NCI-H345 treated with DMSO at 0.1 percent for 48 hours (cell line): ENCODE data around the gene PRRT4.

ENCODE experiments used
- DNase-seq: peaks from one replicate; lab custom pipeline; 2025; ENCODE audit not compliant: unreplicated experiment; lab: John Stamatoyannopoulos, UW

Gene PRRT4

DNA sequence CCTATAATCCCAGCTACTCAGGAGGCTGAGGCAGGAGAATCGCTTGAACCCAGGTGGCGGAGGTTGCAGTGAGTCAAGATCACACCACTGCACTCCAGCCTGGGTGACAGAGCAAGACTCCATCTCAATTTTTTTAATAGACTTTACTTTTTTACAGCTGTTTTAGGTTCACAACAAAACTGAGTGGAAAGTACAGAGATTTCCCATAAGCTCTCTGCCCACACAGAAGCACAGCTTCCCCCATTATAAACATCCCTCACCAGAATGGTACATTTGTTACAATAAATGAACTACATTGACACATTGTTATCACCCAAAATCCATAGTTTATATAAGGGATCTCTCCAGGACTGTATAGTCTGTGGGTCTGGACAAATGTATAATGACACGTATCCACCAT, 14.6 kb upstream of the PRRT4 start:
- no peak for DNase-seq

DNA sequence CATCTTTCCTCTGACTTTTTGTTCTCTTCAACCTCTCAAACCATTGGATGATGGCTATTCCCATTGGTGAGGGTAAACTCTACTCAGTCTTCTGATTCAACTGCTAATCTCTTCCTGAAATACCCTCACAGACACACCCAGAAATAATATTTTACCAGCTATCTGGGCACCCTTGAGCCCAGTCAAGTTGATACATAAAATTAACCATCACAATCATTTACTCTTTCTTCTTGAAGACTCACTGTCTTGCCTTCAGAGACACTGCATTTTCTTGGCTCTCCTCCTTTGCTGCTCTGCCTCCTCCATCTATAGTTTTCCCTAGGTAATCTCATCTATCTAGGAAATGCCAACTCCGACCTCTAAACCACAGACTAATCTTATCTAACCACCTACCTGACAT, 12.6 kb upstream of the PRRT4 start:
- no peak for DNase-seq

DNA sequence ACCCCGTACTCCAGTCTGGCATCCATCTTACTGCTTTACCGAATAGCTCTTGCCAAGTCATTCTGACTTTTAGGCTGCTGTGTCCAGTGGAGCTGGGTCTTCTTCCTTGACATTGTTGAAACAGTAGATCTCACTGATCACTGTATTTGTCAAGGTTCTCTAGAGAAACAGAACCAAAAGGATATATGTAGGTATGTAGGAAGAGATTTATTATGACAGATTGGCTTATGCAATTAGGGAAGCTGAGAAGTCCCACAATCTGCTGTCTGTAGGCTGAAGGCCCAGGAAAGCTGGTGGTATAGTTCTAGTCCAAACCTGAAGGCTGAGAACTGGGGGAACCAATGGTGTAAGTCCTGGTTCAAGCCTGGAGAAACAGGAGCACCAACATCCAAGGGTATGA, 12.1 kb upstream of the PRRT4 start:
- no peak for DNase-seq

DNA sequence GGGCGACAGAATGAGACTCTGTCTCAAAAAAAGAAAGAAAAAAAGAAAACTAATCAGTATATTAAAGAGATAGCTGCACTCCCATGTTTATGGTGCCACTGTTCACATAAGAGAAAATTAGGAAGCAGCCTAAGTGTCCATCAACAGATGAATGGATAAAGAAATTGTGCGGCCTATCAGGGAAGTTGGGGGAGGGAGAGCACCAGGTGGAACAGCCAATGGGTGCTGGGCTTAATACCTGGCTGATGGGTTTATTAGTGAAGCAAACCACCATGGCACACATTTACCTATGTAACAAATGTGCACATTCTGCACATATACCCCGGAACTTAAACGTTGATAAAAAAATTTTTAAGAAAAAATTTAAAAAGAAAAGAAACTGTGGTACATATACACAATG, 9.0 kb upstream of the PRRT4 start:
- DNase-seq, result no peak

DNA sequence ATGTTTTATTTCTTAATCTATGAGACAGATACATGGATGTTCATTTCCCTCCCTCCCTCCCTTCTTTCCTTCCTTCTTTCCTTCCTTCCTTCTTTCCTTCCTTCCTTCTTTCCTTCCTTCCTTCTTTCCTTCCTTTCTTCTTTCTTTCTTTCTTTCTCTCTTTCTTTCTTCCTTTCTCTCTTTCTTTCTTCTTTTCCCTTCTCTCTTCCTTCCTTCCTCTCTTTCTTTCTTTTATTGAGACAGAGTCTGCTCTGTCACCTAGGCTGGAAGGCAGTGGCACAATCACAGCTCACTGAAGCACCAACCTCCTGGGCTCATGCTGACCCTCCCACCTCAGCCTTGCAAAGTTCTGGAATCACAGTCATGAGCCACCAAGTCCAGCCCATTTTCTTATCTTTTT, 5.5 kb upstream of the PRRT4 start:
- DNase-seq, result no peak

DNA sequence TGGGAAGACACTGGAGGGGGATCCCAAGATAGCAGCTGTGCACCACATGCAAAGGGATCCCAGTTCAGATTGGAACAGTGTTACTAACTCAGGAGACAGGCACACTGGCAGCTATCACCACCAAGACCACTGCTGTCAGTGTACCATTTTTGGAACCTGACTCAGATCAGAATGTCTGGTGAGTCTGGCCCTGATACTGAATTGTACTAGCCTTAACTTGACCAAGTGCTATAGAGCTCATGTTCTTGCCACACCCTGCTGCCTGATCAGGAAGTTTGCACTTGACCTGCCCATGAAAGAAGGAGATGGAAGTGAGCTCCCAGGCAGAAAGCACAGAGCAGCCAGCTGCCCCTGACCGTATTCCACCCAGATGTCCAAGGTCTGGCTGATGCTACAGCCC, 4.8 kb upstream of the PRRT4 start:
- DNase-seq, result no peak

DNA sequence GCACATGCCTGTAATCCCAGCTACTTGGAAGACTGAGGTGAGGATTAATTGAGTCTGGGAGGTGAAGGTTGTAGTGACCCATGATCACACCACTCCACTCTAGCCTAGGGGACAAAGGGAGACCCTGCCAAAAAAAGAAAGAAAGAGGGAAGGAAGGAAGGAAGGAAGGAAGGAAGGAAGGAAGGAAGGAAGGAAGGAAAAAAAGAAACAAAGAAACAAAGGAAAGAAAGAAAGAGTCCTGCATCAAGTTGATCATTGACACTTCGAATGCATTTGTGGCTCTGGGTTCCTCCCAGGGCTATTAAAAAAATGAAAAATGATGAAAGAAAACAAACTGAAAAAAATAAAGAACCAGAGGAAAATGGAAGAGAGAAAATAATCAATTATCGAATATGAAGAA, 3.9 kb upstream of the PRRT4 start:
- DNase-seq, result no peak

DNA sequence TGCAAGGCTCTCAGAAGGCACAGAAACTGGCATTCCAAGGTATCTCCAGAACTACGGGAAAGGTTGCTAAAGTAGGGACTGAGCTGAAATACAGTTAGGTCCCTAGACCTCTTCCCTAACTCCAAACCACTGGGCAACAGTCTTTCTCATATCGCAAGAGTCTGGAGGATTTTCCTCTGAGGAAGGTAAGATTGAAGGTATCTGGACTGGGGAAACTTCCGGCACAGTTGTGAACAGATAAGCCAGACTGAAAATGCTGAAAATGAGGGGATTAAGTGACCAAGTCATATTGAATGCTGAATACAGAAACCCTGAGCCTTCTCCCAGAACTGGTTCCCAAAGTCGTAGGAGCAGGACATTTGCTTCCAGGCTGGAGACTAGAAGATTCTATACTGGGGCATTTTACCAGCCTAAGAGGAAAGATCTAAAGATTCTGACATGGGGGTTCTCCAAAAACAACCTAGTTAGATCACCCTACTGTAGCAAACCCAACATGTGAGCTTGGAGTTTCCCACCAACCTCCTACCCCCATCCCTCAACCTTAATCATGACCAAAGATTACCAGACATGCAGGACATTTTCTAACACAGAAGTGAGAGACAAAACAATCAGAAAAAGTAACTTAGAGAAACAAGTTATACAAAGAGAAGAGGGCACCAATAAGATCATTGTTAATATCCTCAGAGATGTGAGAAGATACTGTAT, 2.8 kb upstream of the PRRT4 start:
- DNase-seq, result no peak

DNA sequence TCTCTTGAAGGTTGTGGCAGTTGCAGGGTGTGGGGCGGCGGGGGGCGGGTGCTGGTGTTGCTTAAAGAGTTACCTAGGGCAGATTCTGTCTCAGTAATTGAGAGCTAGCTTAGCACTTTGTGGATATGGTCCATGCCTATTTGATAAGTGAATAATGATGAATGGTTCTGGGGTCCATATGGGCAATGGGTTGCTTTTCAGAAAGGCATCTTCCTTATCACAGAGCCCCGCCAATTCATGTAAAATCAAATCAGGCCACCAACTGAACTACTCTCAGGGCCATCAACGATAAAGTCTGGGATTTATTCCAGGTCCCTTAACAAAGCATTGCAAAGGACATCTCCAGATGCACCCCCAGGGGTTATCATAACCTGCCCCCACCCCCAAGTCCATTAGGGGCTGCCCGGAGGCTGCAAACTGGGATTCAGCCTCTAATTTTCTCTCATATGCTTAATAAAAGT, 1.8 kb upstream of the PRRT4 start:
- DNase-seq, result no peak

DNA sequence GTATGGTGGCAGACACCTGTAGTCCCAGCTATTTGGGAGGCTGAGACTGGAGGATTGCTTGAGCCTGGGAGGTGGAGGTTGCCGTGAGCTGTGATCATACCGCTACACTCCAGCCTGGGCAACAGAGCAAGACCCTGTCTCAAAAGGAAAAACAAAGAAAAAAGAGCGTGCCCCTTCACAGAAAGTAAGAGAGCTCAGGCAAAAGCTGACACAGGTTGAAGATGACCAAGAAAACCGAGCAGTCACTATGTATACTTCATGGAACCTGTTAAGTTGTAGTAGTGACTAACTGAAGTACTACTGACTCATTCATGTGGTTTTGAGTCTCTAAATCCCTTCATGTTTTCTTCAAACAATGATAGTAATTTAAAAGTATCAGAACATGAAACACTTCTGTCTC, 1.2 kb upstream of the PRRT4 start:
- no peak for DNase-seq

DNA sequence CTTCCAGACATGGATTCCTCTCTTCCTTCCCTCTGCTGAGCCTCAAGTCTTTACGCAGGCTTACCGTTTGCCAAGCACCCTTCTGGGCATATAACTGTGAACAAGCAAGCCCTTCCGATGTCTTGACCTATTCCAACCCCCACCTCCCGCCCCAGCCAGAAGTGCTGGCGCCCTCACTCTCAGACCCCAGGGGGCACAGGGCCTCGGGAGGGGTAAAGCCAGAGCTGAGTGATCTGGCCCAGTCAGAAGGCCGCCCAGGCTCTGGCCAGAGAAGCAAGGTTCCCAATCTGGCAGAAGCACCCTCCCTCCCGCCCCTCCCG, 1.2 kb downstream of the PRRT4 start:
- DNase-seq, result no peak

DNA sequence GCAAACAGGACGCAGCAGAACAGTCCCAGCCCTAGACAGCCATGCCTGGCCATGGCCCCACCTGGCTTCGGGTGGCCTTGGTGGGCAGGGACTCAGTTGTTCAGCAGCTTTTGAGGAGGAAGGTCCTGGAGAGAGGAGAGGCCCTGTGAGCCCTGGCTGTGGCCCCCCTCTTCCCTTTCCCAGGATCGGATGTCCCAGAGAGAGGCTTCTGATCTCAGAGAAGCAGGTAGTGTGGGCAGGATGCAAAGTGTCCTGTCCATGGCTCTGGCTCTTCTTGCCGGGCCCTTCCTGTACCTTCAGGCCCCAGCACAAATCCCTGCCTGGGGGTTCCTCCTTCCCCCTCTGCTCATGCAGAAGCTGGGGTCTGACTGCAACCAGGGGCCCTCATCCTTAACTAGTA, 1.6 kb downstream of the PRRT4 start:
- no peak for DNase-seq

DNA sequence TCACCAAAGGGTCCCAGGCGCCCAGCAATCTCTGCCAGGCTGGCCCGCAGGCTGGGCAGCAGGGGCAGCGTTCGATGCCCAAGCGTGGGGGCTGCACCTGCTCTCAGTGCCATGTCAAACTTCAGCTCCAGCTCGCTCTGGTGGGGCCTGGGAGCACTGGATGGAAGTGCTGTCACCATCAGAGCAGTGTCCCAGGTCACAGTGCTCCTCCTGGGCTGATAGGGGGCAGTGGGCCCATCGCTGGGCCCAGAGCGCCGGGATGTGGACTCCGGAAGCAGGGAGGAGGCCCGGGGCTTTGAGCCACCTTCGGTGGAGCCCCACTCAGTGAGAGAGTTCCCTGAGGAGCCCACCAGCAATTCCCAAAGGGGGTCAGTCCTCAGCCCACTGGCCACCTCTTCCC, 2.2 kb downstream of the PRRT4 start:
- DNase-seq, result no peak

DNA sequence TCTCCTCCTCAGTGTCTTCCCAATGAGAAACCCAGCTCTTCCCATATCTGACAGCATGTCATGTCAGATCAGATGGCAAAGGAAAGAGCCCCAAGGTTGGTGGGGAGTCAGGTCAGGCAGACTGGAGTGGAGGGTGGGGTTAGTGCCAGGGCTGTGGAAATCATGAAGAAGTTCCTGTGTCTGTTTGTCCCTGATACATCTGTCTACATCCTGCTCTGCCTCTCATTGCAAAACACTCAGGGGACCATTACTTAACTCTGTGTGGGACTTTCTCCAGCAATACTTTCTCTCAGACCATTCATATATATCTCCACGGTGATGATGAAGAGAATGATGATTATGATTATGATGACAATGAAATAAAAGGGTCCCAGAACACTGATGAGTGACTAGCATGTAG, 3.3 kb downstream of the PRRT4 start:
- DNase-seq, result no peak

DNA sequence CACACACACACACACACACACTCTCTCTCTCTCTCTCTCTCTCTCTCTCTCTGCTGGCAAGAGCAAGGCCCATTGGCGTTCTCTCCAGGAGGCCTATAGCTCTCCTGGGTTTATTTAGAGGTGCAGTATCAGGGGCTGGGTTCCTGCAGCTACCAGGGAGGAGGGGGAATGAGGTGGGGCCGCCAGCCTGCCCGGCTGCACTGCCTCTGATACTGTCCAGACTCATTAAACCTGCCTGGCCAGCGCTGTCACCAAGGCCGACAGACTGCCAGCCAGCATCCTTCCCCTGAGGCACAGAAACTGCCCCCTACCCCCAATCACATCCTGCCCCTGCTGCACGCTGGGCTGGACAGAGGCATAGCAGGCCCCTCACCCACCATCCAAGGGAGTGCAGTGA, 4.3 kb downstream of the PRRT4 start:
- no peak for DNase-seq

DNA sequence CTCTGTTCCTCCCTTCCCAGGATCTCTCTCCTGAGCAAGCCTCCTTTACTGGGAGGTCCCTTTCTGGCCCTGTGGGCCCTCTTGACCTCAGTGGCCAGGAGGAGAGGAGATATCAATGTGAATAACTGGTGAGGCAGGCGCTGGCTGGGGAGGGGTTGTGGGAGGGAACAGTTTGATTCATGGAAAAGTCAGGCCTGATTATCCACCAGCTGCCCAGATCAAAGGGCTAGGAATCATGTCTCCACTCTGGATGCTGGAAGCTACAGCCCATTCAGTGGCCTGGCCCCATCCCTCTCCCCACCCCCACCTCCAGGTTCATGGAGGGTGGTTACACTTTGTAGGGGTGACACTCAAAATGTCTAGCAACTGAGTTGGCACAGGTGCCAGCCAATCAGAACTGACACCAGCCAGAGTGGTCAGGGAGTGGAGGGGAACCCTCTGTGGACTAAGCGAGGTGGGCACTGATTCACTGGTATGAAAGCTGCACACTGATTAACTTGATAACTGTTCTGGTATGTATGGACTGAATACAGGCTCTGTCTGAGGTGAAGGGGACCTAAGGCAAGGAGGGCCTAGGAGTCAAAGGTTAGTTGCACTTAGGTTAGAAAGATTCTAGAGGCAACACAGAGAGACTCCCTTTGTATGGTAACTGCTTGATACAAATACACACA, 4.8 kb downstream of the PRRT4 start:
- no peak for DNase-seq

DNA sequence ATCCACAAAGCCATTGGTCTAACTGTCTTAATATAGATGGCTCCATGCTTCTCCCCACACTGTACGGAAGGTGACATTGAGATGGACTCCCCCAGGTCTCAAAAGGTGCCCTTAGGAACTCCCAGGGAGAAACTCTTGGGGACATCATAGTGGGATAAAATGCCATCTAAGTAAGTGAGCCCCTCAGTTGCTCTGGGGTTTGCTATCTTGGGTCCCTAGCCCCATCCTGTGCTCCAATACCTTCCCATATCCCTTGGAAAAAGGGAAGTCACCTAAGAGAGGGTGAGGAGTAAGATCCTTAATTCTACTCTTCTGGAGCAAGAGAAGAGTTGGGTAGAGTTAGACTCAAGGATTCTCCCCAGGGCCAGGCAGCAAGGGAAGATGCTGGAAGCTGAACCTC, 7.9 kb downstream of the PRRT4 start:
- no peak for DNase-seq

DNA sequence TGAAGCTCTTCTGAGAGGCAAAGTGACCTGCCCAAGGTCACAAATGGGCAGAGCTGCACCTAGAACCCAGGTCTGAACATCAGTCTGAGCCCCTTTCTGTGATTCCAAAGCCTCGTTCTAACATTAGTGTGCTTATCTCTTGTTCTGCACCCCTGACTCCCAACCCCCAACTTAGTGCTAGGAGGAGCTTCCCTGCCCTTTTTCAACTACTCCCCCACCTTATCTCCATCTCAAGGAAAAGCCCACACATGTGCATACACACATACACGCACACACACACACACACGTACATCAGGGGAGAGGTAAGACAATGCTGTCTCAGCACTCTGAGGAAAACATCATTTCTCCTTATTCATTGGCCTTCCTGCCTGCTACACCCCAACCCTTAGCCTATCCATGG, 8.3 kb downstream of the PRRT4 start:
- no peak for DNase-seq

DNA sequence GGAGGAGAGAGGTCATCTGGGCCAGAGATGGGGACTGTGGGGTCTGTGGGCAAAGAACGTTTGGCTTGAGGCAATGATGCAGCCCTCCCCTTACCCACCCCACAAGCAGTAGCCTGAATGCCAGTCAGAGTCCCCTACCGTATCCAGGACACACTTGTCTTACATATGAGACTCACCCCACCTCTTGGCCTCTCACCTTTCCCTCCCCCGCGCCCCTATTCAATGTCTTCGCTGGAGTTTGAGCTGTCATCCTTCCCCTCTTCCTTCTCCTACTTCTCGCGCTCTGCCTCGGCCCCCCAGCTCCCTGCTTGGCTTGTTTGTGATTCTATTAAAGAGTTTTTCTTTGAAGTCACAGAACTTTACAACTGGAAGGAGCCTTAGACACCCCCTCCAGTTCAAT, 8.9 kb downstream of the PRRT4 start:
- no peak for DNase-seq

DNA sequence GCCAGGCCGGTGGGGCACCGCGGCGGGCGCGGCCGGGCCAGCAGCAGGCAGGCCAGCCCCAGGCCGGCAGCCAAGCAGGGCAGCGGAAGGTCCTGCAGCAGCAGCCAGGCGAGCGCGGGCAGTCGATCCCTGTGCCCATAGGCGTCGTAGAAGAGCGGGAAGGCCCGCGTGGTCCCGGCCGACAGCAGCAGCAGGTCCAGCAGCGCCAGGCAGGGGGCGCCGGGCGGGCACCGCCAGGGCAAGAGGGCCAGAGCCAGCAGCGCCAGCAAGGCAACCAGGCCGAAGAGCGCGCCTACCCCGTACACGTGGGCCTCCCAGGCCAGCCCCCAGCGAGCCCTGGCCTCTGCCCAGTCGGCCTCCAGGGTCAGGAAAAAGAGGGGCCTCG, 9.3 kb downstream of the PRRT4 start:
- no peak for DNase-seq

DNA sequence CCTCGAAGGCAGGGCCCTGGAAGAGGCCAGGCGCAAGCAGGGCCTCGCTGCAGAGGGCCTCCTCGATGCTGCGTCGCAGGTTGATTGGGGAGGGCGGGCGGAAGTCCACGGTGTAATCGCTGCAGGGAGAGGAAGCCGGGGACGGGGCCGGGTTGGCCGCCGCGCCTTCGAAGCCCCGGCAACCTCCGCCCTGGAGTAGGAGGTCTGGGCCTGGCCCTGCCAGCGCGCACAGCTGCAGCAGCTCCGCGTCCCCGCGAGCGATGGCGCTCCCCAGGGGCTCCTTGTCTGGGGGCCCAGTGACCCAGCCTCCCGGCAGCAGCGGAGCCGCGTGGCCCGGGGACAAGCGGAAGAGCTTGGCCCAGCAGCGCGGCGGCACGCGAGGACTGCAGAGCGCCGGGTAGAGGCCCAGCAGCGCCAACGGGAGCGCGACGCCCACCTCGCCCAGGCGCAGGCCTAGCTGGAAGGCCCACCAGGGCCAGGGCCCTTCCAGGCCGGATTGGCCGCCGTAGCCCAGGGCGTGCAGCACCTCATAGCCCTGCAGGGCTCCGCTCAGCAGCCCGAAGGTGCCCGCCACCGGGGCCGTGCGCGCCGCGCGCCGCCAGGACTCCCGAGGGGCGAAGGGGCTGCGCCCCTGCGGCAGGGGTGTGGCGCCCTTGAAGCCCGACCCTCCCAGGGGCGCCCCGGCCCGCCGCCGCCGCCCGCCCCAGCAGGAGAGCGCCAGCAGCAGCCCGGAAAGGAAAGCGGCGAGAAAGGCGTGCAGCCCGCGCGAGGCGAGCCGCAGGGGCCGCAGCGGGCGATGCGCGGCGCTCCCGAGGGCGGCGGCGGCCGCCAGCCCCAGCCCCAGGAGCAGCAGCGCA, 10.0 kb downstream of the PRRT4 start:
- DNase-seq, result no peak

DNA sequence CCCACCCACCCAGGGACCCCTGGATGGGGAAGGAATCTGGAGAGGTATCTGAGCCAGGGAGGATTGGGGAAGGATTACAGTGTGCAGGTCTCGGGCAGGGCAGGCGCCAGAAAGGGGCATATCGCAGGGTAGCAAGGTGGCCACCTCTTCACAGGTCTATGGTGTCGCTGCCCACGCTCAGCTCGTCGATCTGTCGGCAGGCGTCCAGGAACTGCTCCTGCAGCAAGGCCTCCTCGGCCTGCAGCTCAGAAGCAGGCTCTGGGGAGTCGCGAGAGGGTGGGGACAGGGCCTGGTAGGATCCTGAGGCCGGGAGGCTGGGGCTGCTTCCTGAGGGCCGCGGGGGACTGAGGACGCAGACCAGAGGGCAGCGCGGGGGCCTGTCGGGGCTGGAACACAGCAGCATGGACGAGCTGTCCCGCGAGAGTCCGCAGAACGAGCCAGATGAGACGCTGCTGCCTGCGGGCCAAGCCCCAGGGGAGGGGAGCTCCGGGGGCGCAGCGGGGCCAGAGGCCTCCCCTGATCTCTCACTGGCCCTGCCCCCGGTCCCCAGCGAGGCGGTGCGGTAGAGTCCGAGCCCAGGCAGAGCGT, 10.7 kb downstream of the PRRT4 start:
- no peak for DNase-seq
